ENCODE data around the gene MRGPRE.

Gene MRGPRE

GRCh38 chr11:3178349-3178748, 53.9 kb downstream of the MRGPRE start:
- no peak for DNase-seq (ENCODE audit: low read depth)

DNA sequence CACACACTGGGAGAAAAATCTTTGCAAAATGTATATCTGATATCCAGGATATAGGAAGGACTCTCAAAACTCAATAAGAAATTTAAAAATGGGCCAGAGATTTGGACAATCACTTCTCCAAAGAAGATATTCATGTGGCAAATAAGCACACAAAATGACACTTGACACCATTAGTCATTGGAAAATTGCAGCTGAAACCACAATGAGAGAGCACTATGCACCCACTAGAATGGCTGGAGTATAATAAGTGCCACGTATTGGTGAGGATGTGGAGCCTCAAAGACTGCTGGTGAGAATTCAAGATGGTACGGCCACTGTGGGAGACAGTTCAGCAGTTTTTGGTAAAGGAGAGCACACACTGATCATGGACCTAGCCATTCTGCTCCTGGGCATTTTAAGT, 54.3 kb downstream of the MRGPRE start:
- no peak for DNase-seq (ENCODE audit: low read depth)

All from activated T-cell treated with anti-CD3 and anti-CD28 coated beads for 1 hour (primary cell).